Measurements from ENCODE around the gene EEF1A2. TPM values are rescaled to one million over a fixed set of nuclear protein-coding genes. Genes with fewer than 3 reads are reported as not detected.

Gene EEF1A2
- total RNA-seq, 2 donors from 2014 or later = 2.4 TPM; not detected in 1

DNA sequence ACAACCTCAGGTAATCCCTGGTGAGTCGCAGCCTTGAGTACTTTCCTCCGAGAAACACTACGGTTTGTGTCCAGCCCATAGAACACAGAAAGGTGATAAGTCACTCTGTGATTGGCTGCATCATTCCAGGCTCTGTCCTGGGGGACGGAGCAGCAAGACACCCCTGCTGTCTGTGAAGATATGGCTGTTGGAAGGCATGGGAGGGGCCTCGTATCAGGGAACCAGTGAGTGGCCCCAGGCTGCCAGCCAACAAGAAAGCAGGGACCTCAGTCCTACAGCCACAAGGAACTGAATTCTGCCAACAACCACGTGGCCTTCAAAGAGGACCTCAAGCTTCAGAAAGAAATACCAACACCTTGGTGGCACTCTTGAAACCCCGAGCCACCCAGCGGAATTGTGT is 6.4 kb upstream of the EEF1A2 start:
- no peak overlapping the region for H3K27ac ChIP-seq
- ATAC-seq (ENCODE audit: insufficient number of reproducible peaks, low FRiP score, low read depth) = no peak
- no peak overlapping the region for H3K4me3 ChIP-seq
- H3K9me3 ChIP-seq = no peaks in the 10 kb centered on the region
- no peaks in the 10 kb centered on the region for H3K27me3 ChIP-seq (replicated peaks; ENCODE audit: insufficient read depth)
- no peaks in the 10 kb centered on the region for H3K4me1 ChIP-seq (ENCODE audit: control insufficient read depth in 1 of 2, low read depth in 2 of 2)
- DNase-seq (ENCODE audit: low spot score) = no peak
- no peaks in the 10 kb centered on the region for H3K36me3 ChIP-seq
- TF ChIP-seq, protein P1, sequence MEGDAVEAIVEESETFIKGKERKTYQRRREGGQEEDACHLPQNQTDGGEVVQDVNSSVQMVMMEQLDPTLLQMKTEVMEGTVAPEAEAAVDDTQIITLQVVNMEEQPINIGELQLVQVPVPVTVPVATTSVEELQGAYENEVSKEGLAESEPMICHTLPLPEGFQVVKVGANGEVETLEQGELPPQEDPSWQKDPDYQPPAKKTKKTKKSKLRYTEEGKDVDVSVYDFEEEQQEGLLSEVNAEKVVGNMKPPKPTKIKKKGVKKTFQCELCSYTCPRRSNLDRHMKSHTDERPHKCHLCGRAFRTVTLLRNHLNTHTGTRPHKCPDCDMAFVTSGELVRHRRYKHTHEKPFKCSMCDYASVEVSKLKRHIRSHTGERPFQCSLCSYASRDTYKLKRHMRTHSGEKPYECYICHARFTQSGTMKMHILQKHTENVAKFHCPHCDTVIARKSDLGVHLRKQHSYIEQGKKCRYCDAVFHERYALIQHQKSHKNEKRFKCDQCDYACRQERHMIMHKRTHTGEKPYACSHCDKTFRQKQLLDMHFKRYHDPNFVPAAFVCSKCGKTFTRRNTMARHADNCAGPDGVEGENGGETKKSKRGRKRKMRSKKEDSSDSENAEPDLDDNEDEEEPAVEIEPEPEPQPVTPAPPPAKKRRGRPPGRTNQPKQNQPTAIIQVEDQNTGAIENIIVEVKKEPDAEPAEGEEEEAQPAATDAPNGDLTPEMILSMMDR (IDR thresholded peaks at IDR 0.05) = no peak

DNA sequence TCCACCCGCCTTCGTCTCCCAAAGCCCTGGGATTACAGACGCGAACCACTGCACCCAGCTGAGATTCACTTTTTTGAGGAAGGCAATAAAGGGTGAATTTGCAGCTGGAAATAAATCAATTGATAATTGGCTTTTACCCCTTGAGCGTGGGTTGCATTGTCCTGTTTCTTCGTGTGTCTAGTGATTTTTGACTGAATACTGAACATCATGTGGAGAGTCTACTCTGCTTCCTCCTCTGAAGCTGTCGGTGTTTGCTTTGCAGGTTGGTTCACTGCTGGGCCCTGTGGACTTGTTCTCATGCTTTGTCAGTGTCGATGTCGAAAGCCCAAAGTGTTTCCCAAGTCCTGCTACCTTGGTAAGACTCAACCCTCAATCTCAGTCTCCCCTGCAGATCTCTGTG is 5.8 kb upstream of the EEF1A2 start:
- TF ChIP-seq, protein P1 (IDR thresholded peaks at IDR 0.05) = no peak
- H3K4me3 ChIP-seq = no peak overlapping the region
- no peaks in the 10 kb centered on the region for H3K27me3 ChIP-seq (replicated peaks; ENCODE audit: insufficient read depth)
- DNase-seq (ENCODE audit: low spot score) (no peak), ATAC-seq (ENCODE audit: insufficient number of reproducible peaks, low FRiP score, low read depth) (no peak)
- no peaks in the 10 kb centered on the region for H3K36me3 ChIP-seq
- H3K9me3 ChIP-seq = no peaks in the 10 kb centered on the region
- H3K27ac ChIP-seq = no peak overlapping the region
- H3K4me1 ChIP-seq (ENCODE audit: control insufficient read depth in 1 of 2, low read depth in 2 of 2) = peaks cover 0 to under 1% of the 10 kb centered on the region in 2 donors

DNA sequence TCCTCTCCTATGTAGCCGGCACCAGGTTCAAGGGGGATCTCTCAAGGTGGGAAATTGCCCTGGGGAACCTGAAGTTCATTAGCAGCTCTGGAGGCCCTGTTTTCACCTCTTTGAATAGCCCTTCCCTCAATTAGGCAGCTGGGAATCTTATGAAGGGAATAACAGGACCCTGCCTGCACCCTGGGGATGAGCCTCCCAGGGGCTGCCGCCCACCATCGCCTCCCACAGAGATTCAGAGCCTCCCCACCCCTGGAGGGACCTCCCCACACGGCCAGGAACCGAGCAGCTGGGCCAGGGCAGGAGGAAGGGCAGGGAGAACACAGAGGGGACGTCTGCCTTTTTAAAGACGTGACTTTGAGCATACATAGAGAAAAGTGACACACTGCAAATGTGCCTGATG is 4.6 kb upstream of the EEF1A2 start:
- peaks cover 0 to 5% of the 10 kb centered on the region in 2 donors for H3K4me1 ChIP-seq (ENCODE audit: control insufficient read depth in 1 of 2, low read depth in 2 of 2)
- TF ChIP-seq, protein P1 (IDR thresholded peaks at IDR 0.05) = no peak
- H3K9me3 ChIP-seq = no peaks in the 10 kb centered on the region
- no peaks in the 10 kb centered on the region for H3K36me3 ChIP-seq
- H3K27ac ChIP-seq = no peak overlapping the region
- H3K27me3 ChIP-seq (replicated peaks; ENCODE audit: insufficient read depth) = no peaks in the 10 kb centered on the region
- no peak overlapping the region for H3K4me3 ChIP-seq
- ATAC-seq (ENCODE audit: insufficient number of reproducible peaks, low FRiP score, low read depth) (no peak), DNase-seq (ENCODE audit: low spot score) (no peak)

DNA sequence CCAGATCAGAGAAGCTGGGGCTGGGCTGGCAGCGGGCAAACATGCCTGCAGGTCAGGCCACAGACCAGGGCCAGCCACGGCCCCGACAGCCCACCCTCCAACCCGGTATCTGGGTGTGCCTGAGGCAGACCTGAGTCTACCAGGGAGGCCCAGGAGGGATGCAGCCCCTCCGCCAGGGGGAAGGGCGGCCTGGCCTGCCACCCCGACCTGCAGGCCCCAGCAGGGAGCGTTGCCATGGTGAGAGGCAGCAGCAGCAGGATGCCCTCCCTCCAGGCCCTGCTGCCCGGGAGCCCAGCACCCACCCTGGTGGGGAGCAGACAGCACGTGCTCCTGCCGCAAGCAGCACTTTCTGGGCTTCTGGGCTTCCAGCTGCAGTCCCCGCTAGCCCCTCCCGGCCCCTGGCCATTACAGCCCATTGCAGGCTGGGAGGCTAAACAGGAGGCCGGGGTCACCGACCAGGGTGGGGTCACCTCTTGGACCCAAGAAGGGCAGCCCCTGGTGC is 3.8 kb upstream of the EEF1A2 start:
- TF ChIP-seq, protein P1 (IDR thresholded peaks at IDR 0.05) = no peak
- ATAC-seq (ENCODE audit: insufficient number of reproducible peaks, low FRiP score, low read depth) (no peak), DNase-seq (ENCODE audit: low spot score) (no peak)
- H3K4me3 ChIP-seq = no peak overlapping the region
- H3K27ac ChIP-seq = no peak overlapping the region
- H3K36me3 ChIP-seq = no peaks in the 10 kb centered on the region
- no peaks in the 10 kb centered on the region for H3K9me3 ChIP-seq
- no peaks in the 10 kb centered on the region for H3K27me3 ChIP-seq (replicated peaks; ENCODE audit: insufficient read depth)
- H3K4me1 ChIP-seq (ENCODE audit: control insufficient read depth in 1 of 2, low read depth in 2 of 2) = peaks cover 5 to 11% of the 10 kb centered on the region in 2 donors

DNA sequence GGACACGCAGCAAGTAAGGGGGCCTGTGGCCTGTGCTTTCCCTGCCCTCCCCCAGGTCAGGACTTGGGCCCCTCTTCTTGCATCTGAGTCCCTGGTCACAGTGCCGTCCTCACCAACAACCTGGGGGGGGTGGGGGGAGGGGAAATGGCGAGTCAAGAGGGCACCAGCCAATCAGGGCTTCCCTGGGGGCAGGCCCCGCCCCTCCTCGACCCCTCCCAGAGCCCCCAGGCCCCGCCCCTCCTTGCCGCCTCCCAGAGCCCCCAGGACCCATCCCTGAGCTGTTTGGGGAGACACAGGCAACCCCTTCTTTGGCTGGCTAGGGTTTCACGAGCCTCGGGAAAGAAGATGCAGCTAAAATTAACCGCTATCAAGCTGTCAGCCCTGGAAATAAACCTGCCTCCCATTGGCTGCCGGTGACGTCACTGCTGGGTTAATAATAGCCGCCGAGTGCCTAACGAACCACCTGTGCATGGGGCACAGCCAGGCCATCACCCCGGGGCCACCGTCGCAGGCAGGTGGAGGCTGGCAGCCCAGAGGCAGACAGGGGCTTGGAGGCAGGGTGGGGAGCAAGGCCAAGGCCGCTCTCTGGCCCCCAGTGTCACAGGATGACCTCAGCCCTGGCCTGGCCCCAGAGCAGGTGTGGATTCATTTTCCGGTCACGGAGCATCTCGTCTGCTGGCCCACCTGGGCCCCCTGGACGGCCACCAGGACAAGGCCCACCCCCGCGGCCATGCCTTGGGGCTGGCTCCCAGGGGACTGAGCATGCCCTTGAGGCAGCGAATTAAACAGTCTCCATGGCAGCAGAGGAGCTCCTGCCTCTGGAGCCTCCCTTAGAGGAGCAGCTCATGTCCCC is 3.2 kb upstream of the EEF1A2 start:
- H3K27ac ChIP-seq = no peak overlapping the region
- TF ChIP-seq, protein P1 (IDR thresholded peaks at IDR 0.05) = no peak
- H3K4me3 ChIP-seq = no peak overlapping the region
- H3K27me3 ChIP-seq (replicated peaks; ENCODE audit: insufficient read depth) = no peaks in the 10 kb centered on the region
- H3K4me1 ChIP-seq (ENCODE audit: control insufficient read depth in 1 of 2, low read depth in 2 of 2) = peaks cover 5 to 15% of the 10 kb centered on the region in 2 donors
- DNase-seq (ENCODE audit: low spot score) (no peak), ATAC-seq (ENCODE audit: insufficient number of reproducible peaks, low FRiP score, low read depth) (no peak)
- no peaks in the 10 kb centered on the region for H3K36me3 ChIP-seq
- no peaks in the 10 kb centered on the region for H3K9me3 ChIP-seq

Data from thoracic aorta (tissue), 2 donors.